Heart left ventricle (tissue), 13 donors: ENCODE measurements around the gene PLA2G6.

Experiments used
- POLR2A ChIP-seq, 2 donors: fragments of 450-650 bp; IDR thresholded peaks; one replicate each; pipeline ENCODE4 v1.6.1; 2017; ENCODE audit warnings: antibody characterized with exemption in 2 of 2, mild to moderate bottlenecking in 2 of 2, moderate library complexity in 2 of 2
- TF ChIP-seq, protein P1 (sequence below), 12 donors: fragments of 200-600 bp; sonication (generic) in 4 of 12; IDR thresholded peaks; one replicate each; pipeline versions ENCODE4 v1.5.0 to v1.8.0; 2018 to 2022; ENCODE audit warnings: antibody characterized with exemption in 12 of 12, mild to moderate bottlenecking in 5 of 12
- donor health status: ischemic (EF 13 %, LVEDD 7.1; RV severe dilation, severe dysfunction).
- donor health status: DM: no; HTN: yes; CAD: no.
- donor health status: DM: no; HTN: no; CAD: no.
- donor health status: ischemic (EF 25% LVEDD 6.9; RV normal size, moderate dysfunction).
- donor health status: ischemic (EF 25% LVEDD 5.7; RV mildly dilated, moderate dysfunction).
- donor health status: ischemic (EF 35%, LVEDD 5.7; RV mildly dilated, moderate dysfunction).
- donor health status: nonischemic (EF 11% LVEDD 7.7; RV severe dilation, severe dysfunction).
- donor health status: DM: yes; HTN: yes; CAD: no.
- donor health status: PGD.
- donor health status: ischemic (EF 29% LVEDD 5.4; RV normal size, mild dysfunction).
- donor health status: nonischemic (EF 23%, LVEDD 6.1; RV moderate dilation, normal function).

DNA sequence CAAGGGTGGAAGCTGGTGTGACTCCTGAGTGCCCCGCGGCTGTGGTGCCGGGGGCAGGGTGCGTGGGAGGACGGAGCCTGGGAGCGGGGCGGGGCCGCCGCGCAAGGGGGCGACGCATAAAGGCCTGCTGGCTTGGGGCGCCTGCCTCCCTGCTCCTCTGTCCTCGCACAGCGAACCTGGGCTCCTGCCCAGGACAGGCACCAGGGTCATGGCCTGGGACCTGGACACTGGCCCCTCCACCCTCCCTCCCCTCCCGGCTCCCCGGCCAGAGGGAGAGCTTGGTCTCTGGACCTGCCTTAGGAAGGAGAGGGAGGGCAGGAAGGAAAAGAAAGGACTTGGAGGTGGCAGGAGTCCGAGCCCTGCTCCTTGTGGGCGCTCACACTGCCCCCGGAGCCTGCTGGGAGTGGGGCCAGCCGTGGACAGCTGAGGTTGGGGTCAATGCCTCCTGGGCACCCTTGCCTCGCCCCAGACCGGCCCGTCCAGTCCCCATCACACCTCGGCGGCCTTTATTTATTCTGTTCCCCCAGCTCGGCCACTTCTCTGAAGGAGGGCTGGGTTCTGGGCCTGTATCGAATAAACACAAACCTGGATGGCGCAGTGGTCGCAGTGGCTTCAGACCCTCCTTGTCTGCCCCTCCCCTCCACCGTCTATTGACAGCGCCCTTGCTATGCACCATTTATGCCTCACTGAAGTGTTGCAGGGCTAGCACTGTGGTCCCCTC is 106.4 kb downstream of the PLA2G6 start:
- TF ChIP-seq, protein P1, sequence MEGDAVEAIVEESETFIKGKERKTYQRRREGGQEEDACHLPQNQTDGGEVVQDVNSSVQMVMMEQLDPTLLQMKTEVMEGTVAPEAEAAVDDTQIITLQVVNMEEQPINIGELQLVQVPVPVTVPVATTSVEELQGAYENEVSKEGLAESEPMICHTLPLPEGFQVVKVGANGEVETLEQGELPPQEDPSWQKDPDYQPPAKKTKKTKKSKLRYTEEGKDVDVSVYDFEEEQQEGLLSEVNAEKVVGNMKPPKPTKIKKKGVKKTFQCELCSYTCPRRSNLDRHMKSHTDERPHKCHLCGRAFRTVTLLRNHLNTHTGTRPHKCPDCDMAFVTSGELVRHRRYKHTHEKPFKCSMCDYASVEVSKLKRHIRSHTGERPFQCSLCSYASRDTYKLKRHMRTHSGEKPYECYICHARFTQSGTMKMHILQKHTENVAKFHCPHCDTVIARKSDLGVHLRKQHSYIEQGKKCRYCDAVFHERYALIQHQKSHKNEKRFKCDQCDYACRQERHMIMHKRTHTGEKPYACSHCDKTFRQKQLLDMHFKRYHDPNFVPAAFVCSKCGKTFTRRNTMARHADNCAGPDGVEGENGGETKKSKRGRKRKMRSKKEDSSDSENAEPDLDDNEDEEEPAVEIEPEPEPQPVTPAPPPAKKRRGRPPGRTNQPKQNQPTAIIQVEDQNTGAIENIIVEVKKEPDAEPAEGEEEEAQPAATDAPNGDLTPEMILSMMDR (IDR thresholded peaks at IDR 0.05): no peak
- TF ChIP-seq POLR2A (IDR thresholded peaks at IDR 0.05): no peak
